HUES64 (cell line): ENCODE results near the gene ZNF225.
"Not testable (repeated sequence)": the region's sequence is repeated elsewhere in the genome, so short reads cannot be mapped to it uniquely, and the experiment has no call there.

Source experiments
- H3K27ac ChIP-seq: 2 replicates; pipeline ENCODE4 v1.7.0; 2013; ENCODE audit warnings: low read depth, low read length, inconsistent platforms
- H3K27me3 ChIP-seq: 2 replicates; pipeline ENCODE4 v1.6.1; 2013; ENCODE audit warnings: mild to moderate bottlenecking, low read length; ENCODE audit not compliant: insufficient read depth
- H3K36me3 ChIP-seq: 2 replicates; pipeline ENCODE4 v1.6.1; 2013; ENCODE audit warnings: mild to moderate bottlenecking, low read length; ENCODE audit not compliant: insufficient read depth
- H3K4me1 ChIP-seq: 2 replicates; pipeline ENCODE4 v1.6.1; 2013; ENCODE audit warnings: mild to moderate bottlenecking, low read length, moderate library complexity; ENCODE audit not compliant: insufficient read depth
- H3K4me3 ChIP-seq: 2 replicates; pipeline ENCODE4 v1.5.1; 2013; ENCODE audit warnings: mild to moderate bottlenecking, low read length, moderate library complexity
- H3K9ac ChIP-seq: 2 replicates; pipeline ENCODE4 v1.6.1; 2013; ENCODE audit warnings: mild to moderate bottlenecking, low read depth, low read length
- H3K9me3 ChIP-seq: 2 replicates; pipeline ENCODE4 v1.6.1; 2013; ENCODE audit warnings: low read depth, low read length; ENCODE audit not compliant: insufficient read depth
- WGBS: fragments of 150-250, 120-280 bp; methylation state at CpG from one replicate; pipeline ENCODE4 v1.1.7; 2013; ENCODE audit warnings: missing lambda C conversion rate; 5-methylcytosine and 5-hydroxymethylcytosine counted together

The ZNF225 gene

DNA sequence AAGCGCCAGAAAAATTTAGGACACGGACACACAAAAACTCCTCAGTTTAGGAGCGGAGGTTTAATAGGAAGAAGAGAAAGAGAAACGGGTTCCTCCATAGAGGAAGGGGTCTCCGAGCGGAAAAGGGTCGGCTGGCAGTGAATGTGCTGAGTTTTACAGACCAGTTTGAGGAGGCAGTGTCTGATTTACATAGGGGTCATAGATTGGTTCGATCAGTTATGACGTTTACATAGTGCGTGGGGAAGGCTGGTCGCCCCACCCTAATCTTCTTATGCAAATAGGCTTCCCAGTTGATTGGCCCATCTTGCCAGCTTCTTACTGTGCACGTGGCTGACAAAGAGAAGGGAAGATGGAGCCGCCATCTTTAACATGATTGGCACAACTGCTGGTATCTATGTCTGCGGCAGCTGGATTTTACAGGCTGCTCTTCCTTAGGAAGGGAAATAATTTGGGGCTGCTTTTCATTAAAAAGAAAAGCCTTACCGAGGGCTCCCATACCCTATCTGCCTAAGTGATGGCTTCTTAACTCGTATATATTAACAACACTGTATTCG, 1.2 kb upstream of the ZNF225 start:
- Histone ChIP-seq H3K36me3 (peaks cover 39% of the 10 kb centered on the region), H3K4me1 (no peaks in the 10 kb centered on the region), H3K27me3 (no peaks in the 10 kb centered on the region), H3K27ac (peak overlapping the region; percentile 87), H3K4me3 (peak overlapping the region; percentile 81), H3K9me3 (peaks cover 30% of the 10 kb centered on the region), H3K9ac (peak overlapping the region; percentile 94)
- 17% methylated on average over 17 of the region's 17 CpGs for WGBS

GRCh38 chr19:44112802-44113137, 429 bp upstream of the ZNF225 start:
- Histone ChIP-seq H3K4me1 (no peaks in the 10 kb centered on the region), H3K27me3 (no peaks in the 10 kb centered on the region), H3K4me3 (peak overlapping the region; percentile 81), H3K27ac (peak overlapping the region; percentile 87), H3K9ac (peak overlapping the region; percentile 94), H3K36me3 (peaks cover 36% of the 10 kb centered on the region), H3K9me3 (peaks cover 22% of the 10 kb centered on the region)
- 0% methylated on average over 11 of the region's 11 CpGs for WGBS

- 10% methylated on average over 18 of the region's 18 CpGs for WGBS
- H3K27ac ChIP-seq, result no peak overlapping the region
Observed at GRCh38 chr19:44113784-44114390, 688 bp downstream of the ZNF225 start.

DNA sequence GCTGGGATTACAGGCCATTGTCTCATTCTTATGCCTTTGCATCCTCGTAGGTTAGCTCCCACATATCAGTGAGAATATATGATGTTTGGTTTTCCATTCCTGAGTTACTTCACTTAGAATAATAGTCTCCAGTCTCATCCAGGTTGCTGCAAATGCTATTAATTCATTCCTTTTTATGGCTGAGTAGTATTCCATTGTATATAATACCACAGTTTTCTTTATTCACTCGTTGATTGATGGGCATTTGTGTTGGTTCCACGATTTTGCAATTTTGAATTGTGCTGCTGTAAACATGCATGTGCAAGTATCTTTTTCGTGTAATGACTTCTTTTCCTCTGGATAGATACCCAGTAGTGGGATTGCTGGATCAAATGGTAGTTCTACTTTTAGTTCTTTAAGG, 8.0 kb downstream of the ZNF225 start:
- H3K36me3 ChIP-seq, result peaks cover 48% of the 10 kb centered on the region

More at GRCh38 chr19:44113784-44114390, 688 bp downstream of the ZNF225 start:
- Histone ChIP-seq H3K27me3 (no peaks in the 10 kb centered on the region), H3K4me1 (no peaks in the 10 kb centered on the region), H3K36me3 (peaks cover 33% of the 10 kb centered on the region), H3K9me3 (peaks cover 12% of the 10 kb centered on the region; the same call in 1 of the 2 replicates), H3K4me3 (peak overlapping the region; percentile 81), H3K9ac (peak overlapping the region; percentile 76)

DNA sequence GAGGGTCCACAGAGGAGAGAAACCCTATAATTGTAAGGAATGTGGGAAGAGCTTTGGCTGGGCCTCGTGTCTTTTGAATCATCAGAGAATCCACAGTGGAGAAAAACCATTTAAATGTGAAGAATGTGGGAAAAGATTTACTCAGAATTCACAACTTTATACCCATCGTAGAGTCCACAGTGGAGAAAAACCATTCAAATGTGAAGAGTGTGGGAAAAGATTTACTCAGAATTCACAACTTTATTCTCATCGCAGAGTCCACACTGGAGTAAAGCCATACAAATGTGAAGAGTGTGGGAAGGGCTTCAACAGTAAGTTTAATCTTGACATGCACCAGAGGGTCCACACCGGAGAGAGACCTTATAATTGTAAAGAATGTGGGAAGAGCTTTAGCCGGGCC, 18.8 kb downstream of the ZNF225 start:
- H3K27me3 ChIP-seq, result no peaks in the 10 kb centered on the region
- no peak overlapping the region for H3K9ac ChIP-seq
- no peak overlapping the region for H3K4me3 ChIP-seq
- WGBS, result 89% methylated on average over 4 of the region's 5 CpGs
- no peak overlapping the region for H3K27ac ChIP-seq
- no peaks in the 10 kb centered on the region for H3K4me1 ChIP-seq
- peaks cover 46% of the 10 kb centered on the region for H3K36me3 ChIP-seq
- peaks cover 20% of the 10 kb centered on the region for H3K9me3 ChIP-seq

More for the DNA sequence above, 8.0 kb downstream of the ZNF225 start:
- not testable (repeated sequence) for H3K9ac ChIP-seq, H3K9me3 ChIP-seq, H3K27me3 ChIP-seq, H3K27ac ChIP-seq, H3K4me1 ChIP-seq, H3K4me3 ChIP-seq
- 93% methylated on average over 4 of the region's 4 CpGs for WGBS

DNA sequence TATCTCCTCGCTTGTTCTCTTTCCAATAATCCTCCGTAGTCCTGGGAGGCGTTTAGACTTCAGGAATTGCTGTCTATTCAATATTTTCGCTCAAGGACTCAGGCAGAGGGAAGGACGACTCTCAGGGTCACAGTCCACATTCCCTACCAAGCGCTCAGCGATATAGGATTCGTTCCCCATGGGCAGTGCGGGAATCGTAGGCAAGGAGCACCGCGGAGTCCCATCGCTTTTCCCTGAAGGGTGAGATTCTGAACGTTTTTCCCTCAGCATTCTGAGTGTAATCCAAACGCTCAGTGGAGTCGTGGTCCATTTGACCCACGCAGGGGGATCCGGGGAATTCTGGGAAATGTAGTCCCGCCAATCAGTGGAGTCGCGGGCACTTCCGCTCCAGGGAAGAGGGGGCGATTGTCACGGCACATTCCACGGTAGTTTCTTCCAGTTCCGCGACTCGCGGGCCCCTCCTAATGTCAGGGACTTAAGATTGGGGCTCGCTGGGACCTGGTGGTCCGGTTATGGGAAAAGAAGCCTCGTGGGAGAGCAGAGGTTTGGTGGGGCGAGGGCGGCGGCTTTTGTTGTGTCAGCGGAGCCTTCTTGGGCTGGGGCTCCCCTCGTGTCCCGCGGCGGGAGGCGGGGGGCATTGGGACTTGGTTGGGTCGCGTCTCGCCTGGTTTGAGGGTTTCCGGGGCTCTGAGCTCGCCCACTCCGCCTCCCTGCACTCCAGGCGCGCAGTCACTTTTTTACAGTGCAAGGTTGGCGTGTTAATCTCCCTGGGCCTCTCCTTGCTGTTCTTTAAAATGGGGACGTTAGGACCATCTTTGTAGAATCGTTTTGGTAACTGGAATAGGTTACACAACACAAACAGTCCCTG, 28.2 kb downstream of the ZNF225 start, which contains the start of gene ZNF234:
ZNF234 (plus strand) TSS at position 364 of the 868 bp plus-strand sequence. CDS start 3,079 bp downstream, outside the sequence.
- no peaks in the 10 kb centered on the region for H3K27me3 ChIP-seq
- H3K27ac ChIP-seq, result no peak within 1 kb of the TSS
- H3K9ac ChIP-seq, result peak within 1 kb of the TSS; percentile 65
- H3K4me3 ChIP-seq, result peak within 1 kb of the TSS; percentile 77
- no peaks in the 10 kb centered on the region for H3K4me1 ChIP-seq
- 1% methylated on average over 52 of the region's 52 CpGs for WGBS
- no peaks in the 10 kb centered on the region for H3K9me3 ChIP-seq
- H3K36me3 ChIP-seq, result peaks cover 22% of the 10 kb centered on the region

GRCh38 chr19:44142059-44142433, 28.8 kb downstream of the ZNF225 start:
- WGBS, result 10% methylated on average over 13 of the region's 13 CpGs
- H3K9ac ChIP-seq, result peak overlapping the region; percentile 65

GRCh38 chr19:44149776-44150175, 36.6 kb downstream of the ZNF225 start:
- WGBS, result 92% methylated on average over 4 of the region's 4 CpGs
- Histone ChIP-seq H3K4me3 (no peak overlapping the region), H3K36me3 (peaks cover 85% of the 10 kb centered on the region)

More at GRCh38 chr19:44142059-44142433, 28.8 kb downstream of the ZNF225 start:
- H3K36me3 ChIP-seq, result peaks cover 25% of the 10 kb centered on the region
- no peaks in the 10 kb centered on the region for H3K9me3 ChIP-seq
- no peaks in the 10 kb centered on the region for H3K4me1 ChIP-seq
- peak overlapping the region; percentile 77 for H3K4me3 ChIP-seq
- H3K27ac ChIP-seq, result no peak overlapping the region
- H3K27me3 ChIP-seq, result no peaks in the 10 kb centered on the region

GRCh38 chr19:44151491-44151890, 38.3 kb downstream of the ZNF225 start:
- H3K4me3 ChIP-seq, result no peak overlapping the region
- H3K9ac ChIP-seq, result no peak overlapping the region
- H3K9me3 ChIP-seq, result peaks cover 19% of the 10 kb centered on the region
- peaks cover 87% of the 10 kb centered on the region for H3K36me3 ChIP-seq
- H3K27ac ChIP-seq, result no peak overlapping the region
- no peaks in the 10 kb centered on the region for H3K27me3 ChIP-seq
- 96% methylated on average over 5 of the region's 5 CpGs for WGBS
- H3K4me1 ChIP-seq, result no peaks in the 10 kb centered on the region

More at GRCh38 chr19:44149776-44150175, 36.6 kb downstream of the ZNF225 start:
- H3K27me3 ChIP-seq, result no peaks in the 10 kb centered on the region
- H3K27ac ChIP-seq, result no peak overlapping the region
- 0 out of 2 replicates have a peak, but pooled peaks cover 2% of the 10 kb centered on the region for H3K9me3 ChIP-seq
- no peaks in the 10 kb centered on the region for H3K4me1 ChIP-seq
- no peak overlapping the region for H3K9ac ChIP-seq

- H3K27me3 ChIP-seq, result no peaks in the 10 kb centered on the region
- H3K9ac ChIP-seq, result no peak overlapping the region
- peaks cover 60% of the 10 kb centered on the region for H3K36me3 ChIP-seq
- H3K4me3 ChIP-seq, result no peak overlapping the region
- H3K27ac ChIP-seq, result no peak overlapping the region
- H3K9me3 ChIP-seq, result peaks cover 39% of the 10 kb centered on the region
- no peaks in the 10 kb centered on the region for H3K4me1 ChIP-seq
- WGBS, result no CpG with 5 or more reads among the region's 2 CpGs
Observed at GRCh38 chr19:44156475-44156874, 43.3 kb downstream of the ZNF225 start.

DNA sequence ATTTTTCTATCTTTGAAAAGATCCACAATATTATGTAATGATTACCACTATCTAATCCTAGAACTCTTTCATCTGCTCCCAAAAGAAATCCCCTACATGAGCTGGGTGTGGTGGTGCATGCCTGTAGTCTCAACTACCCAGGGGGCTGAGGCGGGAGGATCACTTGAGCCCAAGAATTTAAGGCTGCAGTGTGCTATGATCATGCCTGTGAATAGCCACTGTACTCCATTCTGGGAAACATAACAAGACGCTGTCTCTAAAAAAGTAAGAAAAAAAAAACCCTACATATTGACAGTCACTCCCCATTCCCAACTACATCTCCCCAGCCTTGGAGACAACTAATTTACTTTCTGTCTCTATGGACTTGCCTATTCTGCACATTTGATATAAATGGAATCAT, 50.6 kb downstream of the ZNF225 start:
- no peak overlapping the region for H3K27ac ChIP-seq
- H3K4me1 ChIP-seq, result peaks cover 4% of the 10 kb centered on the region; the same call in 1 of the 2 replicates
- H3K9me3 ChIP-seq, result 0 out of 2 replicates have a peak, but pooled peaks cover under 1% of the 10 kb centered on the region
- peaks cover 24% of the 10 kb centered on the region for H3K36me3 ChIP-seq
- WGBS, result 94% methylated on average over 2 of the region's 2 CpGs
- no peak overlapping the region for H3K4me3 ChIP-seq
- H3K27me3 ChIP-seq, result no peaks in the 10 kb centered on the region; the same call in 1 of the 2 replicates
- no peak overlapping the region for H3K9ac ChIP-seq
